Tibial nerve (tissue), 4 donors: ENCODE measurements around the gene NFAT5.
"Not testable (repeated sequence)": the region's sequence is repeated elsewhere in the genome, so short reads cannot be mapped to it uniquely, and the experiment has no call there.

Source experiments
- CTCF ChIP-seq, 5 experiments: fragments of 200-600 bp in 3 of 5; fragments of 450-650 bp in 2 of 5; sonication (generic) in 3 of 5; IDR thresholded peaks; one replicate each; pipeline ENCODE4 v1.5.1; 2016 to 2019; ENCODE audit warnings: antibody characterized with exemption in 5 of 5, mild to moderate bottlenecking in 3 of 5, moderate library complexity in 2 of 5
- EP300 ChIP-seq, 2 donors: sonication (generic); formaldehyde crosslinking; IDR thresholded peaks; one replicate each; pipeline ENCODE4 v1.6.1; 2017; ENCODE audit warnings: antibody characterized with exemption in 2 of 2, mild to moderate bottlenecking in 1 of 2
- POLR2A ChIP-seq, 2 donors: fragments of 450-650 bp; IDR thresholded peaks; one replicate each; pipeline ENCODE4 v1.6.1; 2017; ENCODE audit warnings: antibody characterized with exemption in 2 of 2, mild to moderate bottlenecking in 2 of 2, moderate library complexity in 2 of 2

- TF ChIP-seq CTCF, EP300, POLR2A (IDR thresholded peaks at IDR 0.05): not testable (repeated sequence)
Observed at GRCh38 chr16:69643997-69644396, 78.2 kb downstream of the NFAT5 start.
